SU-DHL-6 (cell line): ENCODE results near the gene CD47.

Source experiments
- H2AFZ ChIP-seq: fragments of 200-600 bp; sonication (generic); 2 replicates; pipeline ENCODE4 v1.6.1; 2014; ENCODE audit warnings: low read depth, mild to moderate bottlenecking, moderate library complexity, mixed read lengths, antibody characterized with exemption, low read length; ENCODE audit not compliant: severe bottlenecking
- H3F3A ChIP-seq: fragments of 200-600 bp; shearing (Covaris generic); 2 replicates; pipeline ENCODE4 v1.6.0; 2016; ENCODE audit warnings: antibody characterized with exemption, mild to moderate bottlenecking; ENCODE audit not compliant: insufficient read depth
- H3K27ac ChIP-seq: fragments of 200-600 bp; sonication (generic); 2 replicates; pipeline ENCODE4 v1.5.1; 2016; ENCODE audit warnings: low read depth, mild to moderate bottlenecking, low read length, moderate library complexity, mixed read lengths
- H3K27me3 ChIP-seq: fragments of 200-600 bp; sonication (generic), shearing (Covaris generic); 2 replicates; pipeline ENCODE4 v1.6.0; 2014; ENCODE audit warnings: mild to moderate bottlenecking, low read length
- H3K36me3 ChIP-seq: fragments of 200-600 bp; sonication (generic); 2 replicates; pipeline ENCODE4 v1.6.1; 2014; ENCODE audit warnings: mild to moderate bottlenecking, low read length, mixed read lengths
- H3K4me2 ChIP-seq: fragments of 300-600, 200-600 bp; shearing (Covaris generic), sonication (generic); 2 replicates; pipeline ENCODE4 v1.6.0; 2014; ENCODE audit warnings: low read length, low read depth, mild to moderate bottlenecking; ENCODE audit not compliant: poor library complexity, severe bottlenecking
- H3K4me3 ChIP-seq: fragments of 200-600 bp; sonication (generic); 2 replicates; pipeline ENCODE4 v1.5.1; 2014; ENCODE audit warnings: antibody characterized with exemption, low read length, mild to moderate bottlenecking, mixed read lengths; ENCODE audit not compliant: insufficient read depth, poor library complexity, severe bottlenecking
- H3K79me2 ChIP-seq: fragments of 200-600 bp; sonication (generic); 2 replicates; pipeline ENCODE4 v1.6.1; 2014; ENCODE audit warnings: mild to moderate bottlenecking, low read length, moderate library complexity; ENCODE audit not compliant: insufficient read depth
- H3K9ac ChIP-seq: fragments of 200-600 bp; sonication (generic); 2 replicates; pipeline ENCODE4 v1.7.0; 2014; ENCODE audit warnings: mild to moderate bottlenecking, low read length
- H3K9me2 ChIP-seq: fragments of 200-600 bp; sonication (generic); replicated peaks from 2 replicates; pipeline ENCODE4 v1.6.1; 2014; ENCODE audit warnings: low read length; ENCODE audit not compliant: insufficient read depth
- H3K9me3 ChIP-seq: fragments of 200-600 bp; sonication (generic); 2 replicates; pipeline ENCODE4 v1.6.1; 2014; ENCODE audit warnings: low read length, mixed read lengths; ENCODE audit not compliant: insufficient read depth
- H4K20me1 ChIP-seq: fragments of 200-600 bp; sonication (generic); 2 replicates; pipeline ENCODE4 v1.6.1; 2014; ENCODE audit warnings: low read depth, mild to moderate bottlenecking, antibody characterized with exemption, low read length, moderate library complexity, mixed read lengths
- EZH2phosphoT487 ChIP-seq: fragments of 200-600 bp; sonication (generic), shearing (Covaris generic); conservative IDR thresholded peaks from 2 replicates; pipeline ENCODE4 v1.6.1; 2018; ENCODE audit warnings: mild to moderate bottlenecking, antibody characterized with exemption, low read length, moderate library complexity, mixed read lengths
- TF ChIP-seq, protein P1 (sequence below): fragments of 200-600 bp; sonication (generic); IDR thresholded peaks from one replicate; pipeline ENCODE4 v1.5.1; 2017; ENCODE audit warnings: antibody characterized with exemption, mild to moderate bottlenecking, low read length, moderate library complexity; ENCODE audit not compliant: insufficient read depth, poor library complexity, severe bottlenecking

CD47 gene

DNA sequence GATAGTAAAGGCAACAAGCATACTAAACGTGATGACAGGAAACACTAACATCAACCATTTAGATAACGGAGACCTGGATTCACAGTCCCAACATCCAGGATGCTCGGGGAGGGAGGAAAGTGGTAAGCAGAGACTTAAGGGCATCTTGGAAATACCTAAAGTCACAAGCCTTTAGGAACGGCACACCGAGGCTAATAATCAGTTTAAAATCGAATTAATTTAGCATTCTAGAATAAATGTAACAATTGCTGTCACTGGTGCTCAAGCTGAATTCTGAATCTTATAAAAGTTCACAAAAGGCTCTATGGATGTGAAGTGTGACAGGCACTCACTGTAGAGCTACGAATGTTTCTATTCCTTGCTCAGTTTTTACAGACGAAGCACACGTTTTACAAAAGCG, 1.3 kb downstream of the CD47 start:
- no peaks in the 10 kb centered on the region for H3K9me2 ChIP-seq
- H3K4me2 ChIP-seq = peak overlapping the region; percentile 96
- peak overlapping the region; percentile 81 for H3K27ac ChIP-seq
- peaks cover 61% of the 10 kb centered on the region for H3K79me2 ChIP-seq
- peak overlapping the region; percentile 99 for H3K9ac ChIP-seq
- no peak for TF ChIP-seq EZH2phosphoT487
- TF ChIP-seq, protein P1, sequence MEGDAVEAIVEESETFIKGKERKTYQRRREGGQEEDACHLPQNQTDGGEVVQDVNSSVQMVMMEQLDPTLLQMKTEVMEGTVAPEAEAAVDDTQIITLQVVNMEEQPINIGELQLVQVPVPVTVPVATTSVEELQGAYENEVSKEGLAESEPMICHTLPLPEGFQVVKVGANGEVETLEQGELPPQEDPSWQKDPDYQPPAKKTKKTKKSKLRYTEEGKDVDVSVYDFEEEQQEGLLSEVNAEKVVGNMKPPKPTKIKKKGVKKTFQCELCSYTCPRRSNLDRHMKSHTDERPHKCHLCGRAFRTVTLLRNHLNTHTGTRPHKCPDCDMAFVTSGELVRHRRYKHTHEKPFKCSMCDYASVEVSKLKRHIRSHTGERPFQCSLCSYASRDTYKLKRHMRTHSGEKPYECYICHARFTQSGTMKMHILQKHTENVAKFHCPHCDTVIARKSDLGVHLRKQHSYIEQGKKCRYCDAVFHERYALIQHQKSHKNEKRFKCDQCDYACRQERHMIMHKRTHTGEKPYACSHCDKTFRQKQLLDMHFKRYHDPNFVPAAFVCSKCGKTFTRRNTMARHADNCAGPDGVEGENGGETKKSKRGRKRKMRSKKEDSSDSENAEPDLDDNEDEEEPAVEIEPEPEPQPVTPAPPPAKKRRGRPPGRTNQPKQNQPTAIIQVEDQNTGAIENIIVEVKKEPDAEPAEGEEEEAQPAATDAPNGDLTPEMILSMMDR = no peak
- peaks cover 5% of the 10 kb centered on the region; the same call in 1 of the 2 replicates for H4K20me1 ChIP-seq
- no peaks in the 10 kb centered on the region for H3K27me3 ChIP-seq
- H3K4me3 ChIP-seq = peak overlapping the region; percentile 100
- 0 out of 2 replicates have a peak, but pooled peaks cover 9% of the 10 kb centered on the region for H3F3A ChIP-seq
- peak overlapping the region; percentile 91 for H2AFZ ChIP-seq
- H3K36me3 ChIP-seq = peaks cover 5% of the 10 kb centered on the region; the same call in 1 of the 2 replicates
- H3K9me3 ChIP-seq = no peaks in the 10 kb centered on the region

DNA sequence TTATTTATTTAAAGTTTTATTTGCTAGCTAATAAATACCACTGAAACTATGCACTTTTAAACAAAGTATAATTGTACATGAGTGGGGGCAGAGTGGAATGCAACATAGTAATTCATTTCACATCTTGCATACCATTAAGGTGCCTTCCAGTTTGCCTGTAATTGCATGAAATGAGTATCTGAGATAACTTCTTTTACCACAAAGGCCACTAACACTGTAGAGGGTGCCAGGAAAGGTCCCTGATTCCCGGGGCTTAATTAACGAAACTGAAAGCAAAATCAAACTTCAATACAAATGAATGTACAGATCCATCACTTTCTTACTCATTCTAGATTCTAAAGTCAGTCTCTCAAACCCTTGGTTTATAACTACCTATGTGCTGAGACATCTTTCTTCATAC, 2.1 kb downstream of the CD47 start:
- peaks cover 5% of the 10 kb centered on the region; the same call in 1 of the 2 replicates for H3K36me3 ChIP-seq
- H4K20me1 ChIP-seq = peaks cover 5% of the 10 kb centered on the region; the same call in 1 of the 2 replicates
- H3K27ac ChIP-seq = peak overlapping the region; percentile 81
- H3K27me3 ChIP-seq = no peaks in the 10 kb centered on the region
- peak overlapping the region; percentile 99 for H3K9ac ChIP-seq
- H3K9me3 ChIP-seq = no peaks in the 10 kb centered on the region
- H2AFZ ChIP-seq = no peak overlapping the region
- H3K4me3 ChIP-seq = peak overlapping the region; percentile 100
- 0 out of 2 replicates have a peak, but pooled peaks cover 9% of the 10 kb centered on the region for H3F3A ChIP-seq
- peaks cover 70% of the 10 kb centered on the region for H3K79me2 ChIP-seq
- no peaks in the 10 kb centered on the region for H3K9me2 ChIP-seq
- TF ChIP-seq EZH2phosphoT487 = no peak
- TF ChIP-seq, protein P1 = no peak
- peak overlapping the region; percentile 96 for H3K4me2 ChIP-seq

DNA sequence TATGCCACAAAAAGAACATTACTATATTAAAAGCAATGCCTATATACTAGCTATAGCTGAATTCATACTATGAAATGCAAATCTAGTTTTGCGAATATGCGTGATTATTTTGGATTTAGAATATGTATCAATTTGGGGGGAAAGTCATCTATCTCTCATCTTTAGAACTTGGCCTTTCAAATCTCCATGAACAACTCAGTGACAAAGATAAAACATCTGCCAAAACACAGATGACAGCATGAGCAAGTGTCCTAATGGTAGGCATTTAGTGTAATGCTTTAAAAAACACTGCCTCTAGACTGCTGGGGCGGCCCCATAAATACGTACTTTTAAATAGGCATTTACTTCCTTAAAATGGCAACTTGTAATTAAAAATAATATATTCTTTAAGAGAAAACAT, 2.7 kb downstream of the CD47 start:
- H3K27me3 ChIP-seq = no peaks in the 10 kb centered on the region
- peak overlapping the region; percentile 81; the same call in 1 of the 2 replicates for H3K27ac ChIP-seq
- 0 out of 2 replicates have a peak, but pooled peaks cover 7% of the 10 kb centered on the region for H3F3A ChIP-seq
- peak overlapping the region; percentile 99; the same call in 1 of the 2 replicates for H3K9ac ChIP-seq
- no peak for TF ChIP-seq EZH2phosphoT487
- TF ChIP-seq, protein P1 = no peak
- no peaks in the 10 kb centered on the region for H3K9me2 ChIP-seq
- no peak overlapping the region for H2AFZ ChIP-seq
- H4K20me1 ChIP-seq = peaks cover 5% of the 10 kb centered on the region; the same call in 1 of the 2 replicates
- H3K36me3 ChIP-seq = peaks cover 5% of the 10 kb centered on the region; the same call in 1 of the 2 replicates
- H3K4me2 ChIP-seq = peak overlapping the region; percentile 96
- H3K4me3 ChIP-seq = peak overlapping the region; percentile 100
- no peaks in the 10 kb centered on the region for H3K9me3 ChIP-seq
- H3K79me2 ChIP-seq = peaks cover 75% of the 10 kb centered on the region
